A549 (cell line): ENCODE measurements around the gene PPCDC. TPM values are rescaled to one million over a fixed set of nuclear protein-coding genes. Genes with fewer than 3 reads are reported as not detected.
A peak's percentile ranks its signal among the peaks of the same experiment; 100 is the strongest.

Experiments used
- ATAC-seq, 2 experiments: fragments of 200-7000 bp in 1 of 2; fragments of >200 bp in 1 of 2; cut with Nextera tagmentation in 1 of 2; cut with Tn5 transposase in 1 of 2; 3 replicates each; pipeline versions ENCODE4 v1.8.0 to v1.9.1; 2018 to 2020; ENCODE audit warnings: mild to moderate bottlenecking in 1 of 2, moderate library complexity in 1 of 2
- CTCF ChIA-PET: fragments of 300-600 bp; sonication (Branson Sonifier 250); formaldehyde crosslinking; extraction: SDS; loops from one replicate; lab custom pipeline; 2021; ENCODE audit warnings: antibody characterized with exemption, inconsistent platforms; lab: Yijun Ruan, JAX
- POLR2A ChIA-PET: fragments of 350-600 bp; formaldehyde crosslinking; extraction: SDS; loops from one replicate; lab custom pipeline; 2021; ENCODE audit warnings: antibody characterized with exemption, inconsistent platforms; lab: Yijun Ruan, JAX
- DNase-seq, 2 experiments: peaks; one replicate each; pipeline versions ENCODE4 v3.0.0 to v3.0.0-alpha.2; 2011 to 2016; ENCODE audit warnings: low read depth in 1 of 2, low spot score in 1 of 2
- FAIRE-seq: peaks from 2 replicates; lab custom pipeline; 2011; peaks lifted over from hg19 to GRCh38; lab: Jason Lieb, UNC
- H3K27ac ChIP-seq, 2 experiments: fragments of >200 bp; sonication (Bioruptor Twin); formaldehyde crosslinking; 3 replicates each; pipeline ENCODE4 v1.5.1; 2016 to 2017
- H3K4me1 ChIP-seq: fragments of >200 bp; sonication (Bioruptor Twin); formaldehyde crosslinking; 3 replicates; pipeline ENCODE4 v1.6.1; 2016
- H3K4me2 ChIP-seq: fragments of >200 bp; sonication (Bioruptor Twin); formaldehyde crosslinking; 3 replicates; pipeline ENCODE4 v1.6.1; 2016
- H3K4me3 ChIP-seq: fragments of >200 bp; sonication (Bioruptor Twin); formaldehyde crosslinking; 3 replicates; pipeline ENCODE4 v1.5.1; 2016
- H3K9me3 ChIP-seq: fragments of >200 bp; sonication (Bioruptor Twin); formaldehyde crosslinking; 3 replicates; pipeline ENCODE4 v1.6.1; 2016
- CEBPB ChIP-seq, 2 experiments: fragments of >200 bp in 1 of 2; sonication (Bioruptor Twin) in 1 of 2; formaldehyde crosslinking in 1 of 2; IDR thresholded peaks; 2 replicates each; pipeline ENCODE4 v1.6.1; 2012 to 2016
- CHD2 ChIP-seq: fragments of 150-350 bp; IDR thresholded peaks from 2 replicates; pipeline ENCODE4 v1.6.1; 2014; ENCODE audit warnings: low read length; ENCODE audit not compliant: partially characterized antibody
- CHD4 ChIP-seq: fragments of 200-600 bp; sonication (generic); IDR thresholded peaks from 2 replicates; pipeline ENCODE4 v1.6.1; 2016; ENCODE audit warnings: antibody characterized with exemption, mild to moderate bottlenecking, borderline replicate concordance
- ELK1 ChIP-seq: fragments of 150-350 bp; IDR thresholded peaks from 2 replicates; pipeline ENCODE4 v1.6.1; 2014; ENCODE audit warnings: low read depth, mild to moderate bottlenecking, low read length
- EP300 ChIP-seq, 2 experiments: fragments of >200 bp; sonication (Bioruptor Twin); formaldehyde crosslinking; IDR thresholded peaks; 2 replicates in 1 of 2; 3 replicates in 1 of 2; pipeline ENCODE4 v1.6.1; 2016 to 2017
- ESRRA ChIP-seq: fragments of 150-350 bp; IDR thresholded peaks from 2 replicates; pipeline ENCODE4 v1.6.1; 2014; ENCODE audit warnings: mild to moderate bottlenecking, low read length, borderline replicate concordance
- HOXA7 ChIP-seq: fragments of 250-450 bp; sonication (Bioruptor Pico); IDR thresholded peaks from 2 replicates; pipeline ENCODE4 v1.5.0; 2020; ENCODE audit warnings: mild to moderate bottlenecking, moderate library complexity
- HOXB13 ChIP-seq: fragments of 250-450 bp; sonication (Bioruptor Pico); IDR thresholded peaks from 2 replicates; pipeline ENCODE4 v1.5.0; 2020; ENCODE audit warnings: low read depth, mild to moderate bottlenecking, moderate library complexity
- JUN ChIP-seq, 2 experiments: fragments of >200 bp; sonication (Bioruptor Twin); formaldehyde crosslinking; IDR thresholded peaks; 2 replicates in 1 of 2; 3 replicates in 1 of 2; pipeline ENCODE4 v1.6.1; 2016 to 2017
- KDM1A ChIP-seq: fragments of 200-600 bp; sonication (generic); IDR thresholded peaks from 2 replicates; pipeline ENCODE4 v1.6.1; 2016; ENCODE audit warnings: low read depth, mild to moderate bottlenecking
- KDM5A ChIP-seq: fragments of 200-600 bp; sonication (generic); IDR thresholded peaks from 2 replicates; pipeline ENCODE4 v1.6.1; 2016; ENCODE audit warnings: antibody characterized with exemption, mild to moderate bottlenecking
- MAFK ChIP-seq: fragments of 450-650 bp; IDR thresholded peaks from 2 replicates; pipeline ENCODE4 v1.6.1; 2014; ENCODE audit not compliant: partially characterized antibody
- MYC ChIP-seq: IDR thresholded peaks from 2 replicates; pipeline ENCODE4 v1.6.1; 2012; ENCODE audit warnings: mild to moderate bottlenecking, inconsistent platforms, low read length, improper control_type of control experiment, borderline replicate concordance
- NFE2L2 ChIP-seq: fragments of 150-350 bp; conservative IDR thresholded peaks from 2 replicates; pipeline ENCODE4 v1.6.1; 2014; ENCODE audit warnings: low read length
- POLR2A ChIP-seq: IDR thresholded peaks from 2 replicates; pipeline ENCODE4 v1.6.1; 2012; ENCODE audit warnings: mild to moderate bottlenecking, low read length
- POLR2AphosphoS2 ChIP-seq: conservative IDR thresholded peaks from 2 replicates; pipeline ENCODE4 v1.6.1; 2012; ENCODE audit warnings: low read length, improper control_type of control experiment, inconsistent platforms
- RNF2 ChIP-seq: fragments of 200-600 bp; sonication (generic); IDR thresholded peaks from 2 replicates; pipeline ENCODE4 v1.6.1; 2016; ENCODE audit warnings: low read depth, mild to moderate bottlenecking, antibody characterized with exemption, moderate library complexity, borderline replicate concordance
- SMC3 ChIP-seq: fragments of >200 bp; sonication (Bioruptor Twin); formaldehyde crosslinking; IDR thresholded peaks from 3 replicates; pipeline ENCODE4 v1.6.1; 2018; ENCODE audit warnings: inconsistent platforms
- TFCP2L1 ChIP-seq: fragments of 250-450 bp; sonication (Bioruptor Pico); IDR thresholded peaks from 2 replicates; pipeline ENCODE4 v1.5.0; 2021; ENCODE audit warnings: mild to moderate bottlenecking
- TP53 ChIP-seq: fragments of 250-450 bp; sonication (Bioruptor Pico); IDR thresholded peaks from 2 replicates; pipeline ENCODE4 v1.5.0; 2021; ENCODE audit warnings: mild to moderate bottlenecking, moderate library complexity
- ZC3H11A ChIP-seq: fragments of 450-650 bp; IDR thresholded peaks from 2 replicates; pipeline ENCODE4 v1.6.1; 2014; ENCODE audit warnings: antibody characterized with exemption, mild to moderate bottlenecking
- ZFP36 ChIP-seq: fragments of 450-650 bp; IDR thresholded peaks from 2 replicates; pipeline ENCODE4 v1.6.1; 2014; ENCODE audit warnings: borderline replicate concordance; ENCODE audit not compliant: partially characterized antibody
- WGBS: methylation state at CpG from one replicate; pipeline ENCODE4 v1.1.6; 2017; ENCODE audit errors: missing lambda C conversion rate; 5-methylcytosine and 5-hydroxymethylcytosine counted together
- polyA plus RNA-seq, 4 experiments: library from polyadenylated mRNA; depleted of rRNA in 3 of 4; stranded (reverse); fragments of >200 nt; fragmentation: RNase III in 1 of 4; extraction: RNeasy Plus Mini Kit Qiagen cat#74134 plus additional on column Dnase treatment in 1 of 4; gene quantifications; 2 replicates in 3 of 4; 3 replicates in 1 of 4; pipeline ENCODE4 v1.2.3, GENCODE V29; 2011 to 2017

PPCDC gene
- polyA plus RNA-seq, 2 of the 4 experiments (the other 2 are of a cell fraction) = 18.2 to 18.5 TPM

DNA sequence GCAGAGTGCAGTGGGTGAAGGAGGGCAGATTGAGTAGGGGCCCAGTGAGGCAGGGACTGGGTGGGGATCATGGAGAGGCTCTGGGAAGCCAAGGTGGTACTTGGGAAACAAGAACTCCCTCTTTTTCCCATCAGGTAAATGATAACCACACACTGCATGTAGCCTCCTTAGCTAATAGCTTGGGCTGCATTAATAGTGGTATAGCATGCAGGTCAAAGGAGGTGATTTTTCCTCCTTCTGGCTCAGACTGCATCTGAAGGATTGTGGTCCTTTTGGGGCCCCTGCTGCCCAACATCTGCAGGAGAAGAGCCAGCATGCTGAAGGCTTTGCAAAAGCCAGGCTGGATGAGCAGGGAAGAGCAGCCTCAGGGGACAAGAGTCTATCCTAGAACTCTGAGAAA, 45.4 kb downstream of the PPCDC start:
- POLR2A ChIA-PET = no interaction called here
- TF ChIP-seq RNF2 (no peak), HOXB13 (CRISPR knock-in tag) (no peak)
- TF ChIP-seq, all 56 proteins: peak for 0
- no peak overlapping the region for H3K4me3 ChIP-seq
- no peaks in the 10 kb centered on the region for H3K9me3 ChIP-seq
- FAIRE-seq (no peak), ATAC-seq (no peak), DNase-seq (no peak)
- no peak overlapping the region for H3K27ac ChIP-seq
- peaks cover 4% of the 10 kb centered on the region; the same call in 1 of the 3 replicates for H3K4me1 ChIP-seq
- CTCF ChIA-PET = interaction anchor here (1.4 to 1.9 kb wide), 2 partner anchors 14 to 239 kb away, joined by 4 read pairs; no protein-coding TSS in a partner anchor
- no peak overlapping the region for H3K4me2 ChIP-seq

DNA sequence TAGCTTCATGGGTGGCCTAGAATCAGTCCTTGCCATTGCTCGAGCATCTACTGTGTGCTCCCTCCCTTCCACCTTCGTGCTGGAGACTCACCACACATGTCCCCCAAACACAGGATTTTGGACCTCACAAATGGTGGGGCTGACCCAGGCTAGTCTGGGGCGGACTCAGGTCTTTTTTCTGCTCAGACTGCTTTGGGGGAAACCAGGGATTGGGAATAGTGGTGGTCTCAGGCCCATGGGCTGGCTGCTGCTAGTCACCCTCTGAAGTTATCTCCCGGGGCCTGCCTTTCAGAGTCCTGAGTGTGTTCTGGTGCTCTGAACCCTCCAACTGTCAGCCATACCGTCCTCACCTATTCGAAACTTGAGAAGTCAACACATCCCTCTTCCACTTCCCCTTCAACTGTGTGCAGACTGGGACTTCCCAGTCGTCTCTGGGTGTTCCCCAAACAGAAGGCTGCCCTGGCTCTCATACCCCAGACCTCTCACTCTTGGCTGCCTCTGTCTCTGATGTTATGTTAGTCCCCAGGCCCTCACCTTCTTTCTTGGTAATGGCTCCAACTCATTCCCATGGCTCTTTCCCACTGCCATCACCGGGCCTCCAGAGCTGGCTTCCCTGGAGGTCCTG, 46.0 kb downstream of the PPCDC start:
- no peak for ATAC-seq
- DNase-seq = no peak
- no peaks in the 10 kb centered on the region for H3K9me3 ChIP-seq
- POLR2A ChIA-PET = no interaction called here
- H3K4me1 ChIP-seq = peaks cover 4% of the 10 kb centered on the region; the same call in 1 of the 3 replicates
- 76% methylated on average over 8 of the region's 8 CpGs for WGBS
- no peak overlapping the region for H3K4me2 ChIP-seq
- no peak for FAIRE-seq
- TF ChIP-seq KDM5A = no peak
- no peak for TF ChIP-seq MAFK
- no peak for TF ChIP-seq SMC3
- TF ChIP-seq ZFP36 = no peak
- TF ChIP-seq HOXA7 (CRISPR knock-in tag) = no peak
- no peak for TF ChIP-seq MYC
- TF ChIP-seq CHD2 = no peak
- TF ChIP-seq POLR2A = no peak
- no peak for TF ChIP-seq ZC3H11A
- TF ChIP-seq CHD4 = no peak
- no peak for TF ChIP-seq TFCP2L1 (CRISPR knock-in tag)
- TF ChIP-seq CEBPB (IDR thresholded peaks at IDR 0.05) = no peak
- TF ChIP-seq TP53 (CRISPR knock-in tag) = no peak
- TF ChIP-seq NFE2L2 = no peak
- no peak overlapping the region for H3K4me3 ChIP-seq
- CTCF ChIA-PET = interaction anchor here (1.0 to 1.9 kb wide), 3 partner anchors 13 to 238 kb away, joined by 3 to 4 read pairs (median 4); no protein-coding TSS in a partner anchor
- no peak overlapping the region for H3K27ac ChIP-seq

- Histone ChIP-seq H3K9me3 (peaks cover under 1% of the 10 kb centered on the region; the same call in 2 of the 3 replicates), H3K4me1 (peaks cover 2% of the 10 kb centered on the region; the same call in 1 of the 3 replicates), H3K4me3 (no peak overlapping the region), H3K27ac (no peak overlapping the region), H3K4me2 (no peak overlapping the region)
- ATAC-seq (peak in 1 of 2 experiments; percentile 39; a peak in 2 of 6 replicates), FAIRE-seq (no peak), DNase-seq (no peak)
- ChIA-PET CTCF (interaction anchor here (1.0 to 1.9 kb wide), 3 partner anchors 12 to 41 kb away, joined by 3 to 5 read pairs (median 4); no protein-coding TSS in a partner anchor), POLR2A (no interaction called here)
- TF ChIP-seq EP300 (IDR thresholded peaks at IDR 0.05) = no peak
- TF ChIP-seq KDM1A = no peak
- TF ChIP-seq RNF2 = no peak
- no peak for TF ChIP-seq POLR2AphosphoS2
- no peak for TF ChIP-seq ELK1
- TF ChIP-seq ESRRA = no peak
- TF ChIP-seq JUN (IDR thresholded peaks at IDR 0.05) = no peak
- TF ChIP-seq CEBPB (IDR thresholded peaks at IDR 0.05) = no peak
- WGBS = 84% methylated on average over 4 of the region's 4 CpGs
Measured at GRCh38 chr15:75070674-75071073, 47.3 kb downstream of the PPCDC start.
